Natural killer cell (primary cell): ENCODE measurements around the gene MCAT. TPM values are rescaled to one million over a fixed set of nuclear protein-coding genes. Genes with fewer than 3 reads are reported as not detected.
"Not testable (repeated sequence)": the region's sequence is repeated elsewhere in the genome, so short reads cannot be mapped to it uniquely, and the experiment has no call there.

Experiments
- ATAC-seq, 3 donors: fragments of 150-1000 bp in 2 of 3; fragments of 200-7000 bp in 1 of 3; cut with Tn5 transposase; 1 replicate in 1 of 3; 2 replicates in 2 of 3; pipeline ENCODE4 v1.10.0; 2021; ENCODE audit warnings: mild to moderate bottlenecking in 2 of 3, moderate library complexity in 2 of 3
- DNase-seq, 2 donors: peaks; one replicate each; pipeline versions ENCODE4 v3.0.0 to v3.0.0-alpha.2; 2013 to 2021; ENCODE audit warnings: mixed read lengths in 1 of 2
- H3K27ac ChIP-seq: one replicate; pipeline ENCODE4 v1.5.1; 2013; ENCODE audit warnings: mild to moderate bottlenecking, low read length
- H3K27me3 ChIP-seq: one replicate; pipeline ENCODE4 v1.6.1; 2013; ENCODE audit warnings: low read length; ENCODE audit not compliant: control insufficient read depth, insufficient read depth
- H3K36me3 ChIP-seq: one replicate; pipeline ENCODE4 v1.6.1; 2013; ENCODE audit warnings: low read length; ENCODE audit not compliant: control insufficient read depth, insufficient read depth
- H3K4me1 ChIP-seq: one replicate; pipeline ENCODE4 v1.6.1; 2013; ENCODE audit warnings: low read length; ENCODE audit not compliant: control insufficient read depth, insufficient read depth
- H3K4me3 ChIP-seq: one replicate; pipeline ENCODE4 v1.5.1; 2013; ENCODE audit warnings: low read length
- H3K9me3 ChIP-seq: one replicate; pipeline ENCODE4 v1.6.1; 2013; ENCODE audit warnings: low read length; ENCODE audit not compliant: control insufficient read depth, insufficient read depth
- H3K27ac Mint-ChIP-seq, 2 donors: one replicate each; pipeline ENCODE4 v1.8.0; 2022; ENCODE audit warnings: mild to moderate bottlenecking in 2 of 2, mixed read lengths in 2 of 2, moderate library complexity in 1 of 2
- H3K27me3 Mint-ChIP-seq, 2 donors: one replicate each; pipeline ENCODE4 v1.8.0; 2022; ENCODE audit warnings: low read depth in 2 of 2, mixed read lengths in 2 of 2
- H3K36me3 Mint-ChIP-seq: one replicate; pipeline ENCODE4 v1.8.0; 2022; ENCODE audit warnings: mixed read lengths
- H3K4me1 Mint-ChIP-seq, 2 donors: one replicate each; pipeline ENCODE4 v1.8.0; 2022; ENCODE audit warnings: mixed read lengths in 2 of 2
- H3K4me3 Mint-ChIP-seq: one replicate; pipeline ENCODE4 v1.8.0; 2022; ENCODE audit warnings: mild to moderate bottlenecking, moderate library complexity, mixed read lengths
- H3K9me3 Mint-ChIP-seq, 2 donors: one replicate each; pipeline ENCODE4 v1.8.0; 2022; ENCODE audit warnings: mixed read lengths in 2 of 2
- WGBS: methylation state at CpG from one replicate; pipeline ENCODE4 v1.1.7; 2013; ENCODE audit warnings: missing lambda C conversion rate; ENCODE audit not compliant: insufficient coverage; 5-methylcytosine and 5-hydroxymethylcytosine counted together
- intact Hi-C: fragments of 100-400 bp; cut with micrococcal nuclease; formaldehyde crosslinking; loops from one replicate; pipeline ENCODE4 v1.14.2; 2022
- total RNA-seq, 4 donors: library from RNA; stranded (reverse); fragments of 120-200 nt in 1 of 4; gene quantifications; one replicate each; pipeline versions ENCODE4 v1.2.3 to v1.2.4, GENCODE V29; 2013 to 2022
- TF ChIP-seq, protein P1 (sequence below): fragments of 200-600 bp; IDR thresholded peaks from one replicate; pipeline ENCODE4 v1.8.0; 2022; ENCODE audit warnings: antibody characterized with exemption

MCAT gene
- total RNA-seq, 3 donors from 2014 or later (not counting 1 experiment from before 2014, with no cell fraction given), result 6.5 to 12.4 (median 9.3) TPM

DNA sequence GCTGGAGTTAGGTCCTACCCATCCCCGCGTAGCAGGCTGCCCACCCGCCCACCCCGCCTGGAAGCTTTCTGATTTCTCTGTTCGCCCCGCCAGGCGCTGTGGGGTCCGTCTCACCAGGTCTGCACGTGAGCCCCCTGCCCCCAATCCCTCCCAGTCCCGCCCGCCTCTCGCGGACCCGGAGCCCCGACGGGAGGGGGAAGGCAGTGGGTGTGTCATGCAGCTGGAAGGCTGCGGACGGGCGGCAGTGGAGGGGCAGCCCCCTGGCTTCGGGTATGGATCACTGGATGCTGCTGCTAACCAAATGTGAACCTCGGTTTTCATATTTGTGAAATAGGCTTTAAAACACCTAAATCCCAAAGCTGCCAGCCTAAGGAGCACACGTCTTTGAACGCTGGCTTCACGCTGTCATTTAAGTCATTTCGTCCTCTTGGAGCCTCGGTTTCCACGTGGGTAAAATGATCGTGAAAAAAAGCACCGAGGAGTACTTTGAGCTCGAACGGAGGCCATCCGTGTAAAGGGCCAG lies 33.2 kb downstream of the MCAT start:
- Histone ChIP-seq H3K27me3 (peaks cover 11% of the 10 kb centered on the region), H3K4me1 (peaks cover 15% of the 10 kb centered on the region), H3K27ac (no peak overlapping the region), H3K4me3 (no peak overlapping the region), H3K36me3 (no peaks in the 10 kb centered on the region), H3K9me3 (no peaks in the 10 kb centered on the region)
- Mint-ChIP-seq H3K27me3 (peaks cover 0 to 28% of the 10 kb centered on the region in 2 donors), H3K36me3 (no peaks in the 10 kb centered on the region), H3K9me3 (no peaks in the 10 kb centered on the region), H3K27ac (no peak overlapping the region), H3K4me1 (peaks cover 0 to 4% of the 10 kb centered on the region in 2 donors), H3K4me3 (peak overlapping the region; percentile 64)
- intact Hi-C loops, result no loop called here
- no peak for ATAC-seq
- 9% methylated on average over 25 of the region's 32 CpGs for WGBS
- no peak for DNase-seq
- TF ChIP-seq, protein P1, sequence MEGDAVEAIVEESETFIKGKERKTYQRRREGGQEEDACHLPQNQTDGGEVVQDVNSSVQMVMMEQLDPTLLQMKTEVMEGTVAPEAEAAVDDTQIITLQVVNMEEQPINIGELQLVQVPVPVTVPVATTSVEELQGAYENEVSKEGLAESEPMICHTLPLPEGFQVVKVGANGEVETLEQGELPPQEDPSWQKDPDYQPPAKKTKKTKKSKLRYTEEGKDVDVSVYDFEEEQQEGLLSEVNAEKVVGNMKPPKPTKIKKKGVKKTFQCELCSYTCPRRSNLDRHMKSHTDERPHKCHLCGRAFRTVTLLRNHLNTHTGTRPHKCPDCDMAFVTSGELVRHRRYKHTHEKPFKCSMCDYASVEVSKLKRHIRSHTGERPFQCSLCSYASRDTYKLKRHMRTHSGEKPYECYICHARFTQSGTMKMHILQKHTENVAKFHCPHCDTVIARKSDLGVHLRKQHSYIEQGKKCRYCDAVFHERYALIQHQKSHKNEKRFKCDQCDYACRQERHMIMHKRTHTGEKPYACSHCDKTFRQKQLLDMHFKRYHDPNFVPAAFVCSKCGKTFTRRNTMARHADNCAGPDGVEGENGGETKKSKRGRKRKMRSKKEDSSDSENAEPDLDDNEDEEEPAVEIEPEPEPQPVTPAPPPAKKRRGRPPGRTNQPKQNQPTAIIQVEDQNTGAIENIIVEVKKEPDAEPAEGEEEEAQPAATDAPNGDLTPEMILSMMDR, result no peak

DNA sequence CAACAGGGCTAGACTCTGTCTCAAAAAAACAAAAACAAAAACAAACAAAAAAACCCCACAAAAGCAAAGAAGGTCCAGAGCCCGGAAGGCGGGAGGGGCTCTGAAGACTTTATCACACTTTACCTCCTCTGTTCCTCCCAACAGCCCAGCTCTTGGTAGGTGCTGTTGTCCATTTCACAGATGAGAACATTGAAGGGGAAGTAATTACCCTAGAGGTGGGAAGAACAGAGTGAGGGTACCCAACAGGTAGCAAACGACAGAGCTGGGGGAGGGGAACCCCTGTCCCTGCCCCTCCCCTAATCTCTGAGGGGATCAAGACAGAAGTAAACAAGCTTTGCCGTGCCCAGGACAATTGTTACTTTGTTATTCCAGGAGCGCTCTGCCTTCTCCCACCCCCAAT lies 33.7 kb downstream of the MCAT start:
- Histone ChIP-seq H3K27me3 (peaks cover 11% of the 10 kb centered on the region), H3K9me3 (no peaks in the 10 kb centered on the region), H3K4me1 (peaks cover 13% of the 10 kb centered on the region), H3K27ac (no peak overlapping the region), H3K4me3 (no peak overlapping the region), H3K36me3 (no peaks in the 10 kb centered on the region)
- no peaks in the 10 kb centered on the region for H3K36me3 Mint-ChIP-seq
- peaks cover 0 to 4% of the 10 kb centered on the region in 2 donors for H3K4me1 Mint-ChIP-seq
- WGBS, result 76% methylated on average over 4 of the region's 5 CpGs
- no peak overlapping the region for H3K27ac Mint-ChIP-seq
- TF ChIP-seq, protein P1, result no peak
- H3K9me3 Mint-ChIP-seq, result no peaks in the 10 kb centered on the region
- intact Hi-C loops, result no loop called here
- ATAC-seq, result no peak
- H3K4me3 Mint-ChIP-seq, result peak overlapping the region; percentile 37
- peaks cover 0 to 27% of the 10 kb centered on the region in 2 donors for H3K27me3 Mint-ChIP-seq
- no peak for DNase-seq

DNA sequence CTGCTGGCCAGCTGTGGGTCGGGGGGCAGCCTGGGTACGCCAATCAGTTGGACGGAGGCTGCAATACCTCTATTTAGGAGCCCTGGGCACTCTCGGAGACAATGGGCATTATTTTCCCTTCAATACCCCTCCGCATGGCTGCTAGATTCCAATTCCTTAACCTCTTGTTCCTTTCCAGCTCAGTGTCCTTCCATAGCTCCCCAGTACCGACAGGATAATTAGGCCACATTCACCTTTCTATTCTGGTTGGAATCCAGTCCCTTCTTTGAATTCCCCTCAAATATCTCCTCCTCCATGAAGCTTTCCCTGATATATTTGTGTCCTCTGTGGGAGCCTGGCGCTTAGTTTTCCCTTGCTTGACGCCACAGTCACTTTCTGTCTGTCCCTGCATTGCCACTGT lies 36.9 kb downstream of the MCAT start:
- no peaks in the 10 kb centered on the region for H3K9me3 Mint-ChIP-seq
- intact Hi-C loops, result no loop called here
- Histone ChIP-seq H3K4me3 (no peak overlapping the region), H3K27me3 (peaks cover 3% of the 10 kb centered on the region), H3K36me3 (no peaks in the 10 kb centered on the region), H3K27ac (no peak overlapping the region), H3K9me3 (no peaks in the 10 kb centered on the region), H3K4me1 (peaks cover 7% of the 10 kb centered on the region)
- 93% methylated on average over 8 of the region's 8 CpGs for WGBS
- H3K27me3 Mint-ChIP-seq, result peaks cover 0 to 19% of the 10 kb centered on the region in 2 donors
- ATAC-seq (no peak), DNase-seq (no peak)
- H3K36me3 Mint-ChIP-seq, result no peaks in the 10 kb centered on the region
- H3K4me3 Mint-ChIP-seq, result no peak overlapping the region
- H3K4me1 Mint-ChIP-seq, result peaks cover 0 to 10% of the 10 kb centered on the region in 2 donors
- no peak overlapping the region for H3K27ac Mint-ChIP-seq
- TF ChIP-seq, protein P1, result no peak

DNA sequence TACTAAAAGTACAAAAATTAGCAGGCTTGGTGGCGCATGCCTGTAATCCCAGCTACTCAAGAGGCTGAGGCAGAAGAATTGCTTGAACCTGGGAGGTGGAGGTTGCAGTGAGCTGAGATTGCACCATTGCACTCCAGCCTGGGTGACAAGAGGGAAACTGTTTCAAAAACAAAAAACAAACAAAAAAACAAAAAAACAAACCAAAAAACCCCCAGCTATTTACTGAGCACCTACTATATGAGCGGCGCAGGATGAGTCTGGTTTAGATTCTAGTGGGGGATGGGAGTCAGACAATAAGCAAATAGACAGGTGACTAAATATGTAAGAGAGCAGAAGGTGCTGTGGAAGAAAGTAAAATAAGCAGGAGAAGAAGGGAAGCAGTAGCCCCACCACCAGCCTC lies 38.2 kb downstream of the MCAT start:
- ATAC-seq, H3K9me3 Mint-ChIP-seq, H3K36me3 Mint-ChIP-seq, H3K27ac Mint-ChIP-seq, intact Hi-C loops, H3K36me3 ChIP-seq, H3K27ac ChIP-seq, H3K4me1 ChIP-seq, H3K4me3 ChIP-seq, H3K27me3 ChIP-seq, H3K9me3 ChIP-seq, DNase-seq, H3K4me1 Mint-ChIP-seq, H3K4me3 Mint-ChIP-seq: not testable (repeated sequence)
- WGBS, result 100% methylated on average over 3 of the region's 3 CpGs
- peaks cover 0 to 13% of the 10 kb centered on the region in 2 donors for H3K27me3 Mint-ChIP-seq

DNA sequence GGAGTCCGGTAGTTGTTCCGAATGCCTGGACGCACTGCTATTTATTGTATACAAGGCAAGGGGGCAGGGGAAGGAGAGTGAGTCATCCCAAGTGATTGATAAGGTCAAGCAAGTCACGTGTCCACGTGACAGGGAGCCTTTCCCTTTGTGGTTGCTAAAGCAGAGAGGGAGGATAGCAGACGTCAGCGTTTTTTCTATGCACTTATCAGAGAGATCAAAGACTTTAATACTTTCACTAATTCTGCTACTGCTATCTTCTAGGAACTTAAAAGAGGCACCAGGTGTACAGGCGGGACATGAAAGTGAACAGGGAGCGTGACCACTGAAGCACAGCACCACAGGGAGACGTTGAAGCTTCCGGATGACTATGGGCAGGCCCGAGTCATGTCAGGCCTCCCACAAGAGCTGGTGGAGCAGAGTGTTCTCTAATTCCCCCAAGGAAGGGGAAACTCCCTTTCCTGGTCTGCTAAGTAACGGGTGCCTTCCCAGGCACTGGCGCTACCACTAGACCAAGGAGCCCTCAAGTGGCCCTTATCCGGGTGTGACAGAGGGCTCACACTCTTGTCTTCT lies 39.1 kb downstream of the MCAT start:
- H3K27me3 Mint-ChIP-seq, intact Hi-C loops, H3K4me1 ChIP-seq, DNase-seq, H3K27ac ChIP-seq, H3K27me3 ChIP-seq, H3K4me1 Mint-ChIP-seq, ATAC-seq, H3K4me3 ChIP-seq, H3K27ac Mint-ChIP-seq, H3K9me3 ChIP-seq, H3K9me3 Mint-ChIP-seq, H3K36me3 Mint-ChIP-seq, H3K36me3 ChIP-seq, H3K4me3 Mint-ChIP-seq: not testable (repeated sequence)
- WGBS, result 80% methylated on average over 15 of the region's 15 CpGs
